Measurements from ENCODE around the gene P2RY6. TPM values are rescaled to one million over a fixed set of nuclear protein-coding genes. Genes with fewer than 3 reads are reported as not detected.

P2RY6 gene
- polyA plus RNA-seq, 2 of the 4 experiments (the other 2 are of a cell fraction): 6.8 to 8.8 TPM

- ChIA-PET CTCF (interaction anchor here (1.0 to 25.1 kb wide), 12 partner anchors 9 to 567 kb away, joined by 3 to 527 read pairs (median 46); partner anchors contain the start of genes ARHGEF17 and P2RY6), POLR2A (no interaction called here)
- H3K4me1 ChIP-seq: peaks cover 31% of the 10 kb centered on the region
- TF ChIP-seq, protein P1, sequence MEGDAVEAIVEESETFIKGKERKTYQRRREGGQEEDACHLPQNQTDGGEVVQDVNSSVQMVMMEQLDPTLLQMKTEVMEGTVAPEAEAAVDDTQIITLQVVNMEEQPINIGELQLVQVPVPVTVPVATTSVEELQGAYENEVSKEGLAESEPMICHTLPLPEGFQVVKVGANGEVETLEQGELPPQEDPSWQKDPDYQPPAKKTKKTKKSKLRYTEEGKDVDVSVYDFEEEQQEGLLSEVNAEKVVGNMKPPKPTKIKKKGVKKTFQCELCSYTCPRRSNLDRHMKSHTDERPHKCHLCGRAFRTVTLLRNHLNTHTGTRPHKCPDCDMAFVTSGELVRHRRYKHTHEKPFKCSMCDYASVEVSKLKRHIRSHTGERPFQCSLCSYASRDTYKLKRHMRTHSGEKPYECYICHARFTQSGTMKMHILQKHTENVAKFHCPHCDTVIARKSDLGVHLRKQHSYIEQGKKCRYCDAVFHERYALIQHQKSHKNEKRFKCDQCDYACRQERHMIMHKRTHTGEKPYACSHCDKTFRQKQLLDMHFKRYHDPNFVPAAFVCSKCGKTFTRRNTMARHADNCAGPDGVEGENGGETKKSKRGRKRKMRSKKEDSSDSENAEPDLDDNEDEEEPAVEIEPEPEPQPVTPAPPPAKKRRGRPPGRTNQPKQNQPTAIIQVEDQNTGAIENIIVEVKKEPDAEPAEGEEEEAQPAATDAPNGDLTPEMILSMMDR (IDR thresholded peaks at IDR 0.05): no peak
- TF ChIP-seq, protein P2, sequence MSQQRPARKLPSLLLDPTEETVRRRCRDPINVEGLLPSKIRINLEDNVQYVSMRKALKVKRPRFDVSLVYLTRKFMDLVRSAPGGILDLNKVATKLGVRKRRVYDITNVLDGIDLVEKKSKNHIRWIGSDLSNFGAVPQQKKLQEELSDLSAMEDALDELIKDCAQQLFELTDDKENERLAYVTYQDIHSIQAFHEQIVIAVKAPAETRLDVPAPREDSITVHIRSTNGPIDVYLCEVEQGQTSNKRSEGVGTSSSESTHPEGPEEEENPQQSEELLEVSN (IDR thresholded peaks at IDR 0.05; ENCODE audit: borderline replicate concordance, low read depth): no peak
- no peak for TF ChIP-seq CHD4 (IDR thresholded peaks at IDR 0.05; ENCODE audit: borderline replicate concordance)
- TF ChIP-seq RCOR1 (IDR thresholded peaks at IDR 0.05; ENCODE audit: low read depth, low read length): no peak
- no peak for TF ChIP-seq HOXB13 (CRISPR knock-in tag; IDR thresholded peaks at IDR 0.05; ENCODE audit: low read depth)
- no peak for TF ChIP-seq ZC3H11A (IDR thresholded peaks at IDR 0.05)
- TF ChIP-seq BHLHE40 (IDR thresholded peaks at IDR 0.05; ENCODE audit: low read depth, low read length): no peak
- no peak for TF ChIP-seq EHMT2 (IDR thresholded peaks at IDR 0.05; ENCODE audit: low read depth)
- TF ChIP-seq, protein P3, sequence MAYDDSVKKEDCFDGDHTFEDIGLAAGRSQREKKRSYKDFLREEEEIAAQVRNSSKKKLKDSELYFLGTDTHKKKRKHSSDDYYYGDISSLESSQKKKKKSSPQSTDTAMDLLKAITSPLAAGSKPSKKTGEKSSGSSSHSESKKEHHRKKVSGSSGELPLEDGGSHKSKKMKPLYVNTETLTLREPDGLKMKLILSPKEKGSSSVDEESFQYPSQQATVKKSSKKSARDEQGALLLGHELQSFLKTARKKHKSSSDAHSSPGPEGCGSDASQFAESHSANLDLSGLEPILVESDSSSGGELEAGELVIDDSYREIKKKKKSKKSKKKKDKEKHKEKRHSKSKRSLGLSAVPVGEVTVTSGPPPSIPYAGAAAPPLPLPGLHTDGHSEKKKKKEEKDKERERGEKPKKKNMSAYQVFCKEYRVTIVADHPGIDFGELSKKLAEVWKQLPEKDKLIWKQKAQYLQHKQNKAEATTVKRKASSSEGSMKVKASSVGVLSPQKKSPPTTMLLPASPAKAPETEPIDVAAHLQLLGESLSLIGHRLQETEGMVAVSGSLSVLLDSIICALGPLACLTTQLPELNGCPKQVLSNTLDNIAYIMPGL (CRISPR knock-in tag; IDR thresholded peaks at IDR 0.05; ENCODE audit: borderline replicate concordance): no peak
- no peaks in the 10 kb centered on the region for H3K9me3 ChIP-seq
- ATAC-seq: no peak
- H3K4me2 ChIP-seq: no peak overlapping the region
- WGBS (ENCODE audit: missing lambda C conversion rate): 81% methylated on average over 5 of the region's 5 CpGs
- H3K27ac ChIP-seq: 0 out of 6 replicates have a peak overlapping the region, but pooled peaks of 1 of the 2 experiments have one; percentile 5
- no peak for FAIRE-seq
- no peak overlapping the region for H3K4me3 ChIP-seq
- DNase-seq (ENCODE audit: low read depth in 1 of 2, low spot score in 1 of 2): no peak
Measured at GRCh38 chr11:73292525-73292894, 20.4 kb downstream of the P2RY6 start.

- no peak overlapping the region for H3K4me2 ChIP-seq
- ChIA-PET POLR2A (no interaction called here), CTCF (interaction anchor here (0.7 to 25.1 kb wide), 10 partner anchors 15 to 501 kb away, joined by 3 to 527 read pairs (median 64); partner anchors contain the start of genes ARHGEF17 and P2RY6)
- WGBS (ENCODE audit: missing lambda C conversion rate): 94% methylated on average over 4 of the region's 4 CpGs
- no peak overlapping the region for H3K4me3 ChIP-seq
- TF ChIP-seq MAFK (IDR thresholded peaks at IDR 0.05; ENCODE audit: partially characterized antibody) (no peak), HDAC2 (IDR thresholded peaks at IDR 0.05) (no peak), RNF2 (IDR thresholded peaks at IDR 0.05; ENCODE audit: borderline replicate concordance, low read depth) (no peak), POLR2AphosphoS2 (conservative IDR thresholded peaks at IDR 0.05; ENCODE audit: low read length) (no peak), ZC3H11A (IDR thresholded peaks at IDR 0.05) (no peak), PHF8 (IDR thresholded peaks at IDR 0.05; ENCODE audit: borderline replicate concordance, low read depth) (no peak), NFE2L2 (conservative IDR thresholded peaks at IDR 0.05; ENCODE audit: low read length) (no peak)
- TF ChIP-seq, protein P4, sequence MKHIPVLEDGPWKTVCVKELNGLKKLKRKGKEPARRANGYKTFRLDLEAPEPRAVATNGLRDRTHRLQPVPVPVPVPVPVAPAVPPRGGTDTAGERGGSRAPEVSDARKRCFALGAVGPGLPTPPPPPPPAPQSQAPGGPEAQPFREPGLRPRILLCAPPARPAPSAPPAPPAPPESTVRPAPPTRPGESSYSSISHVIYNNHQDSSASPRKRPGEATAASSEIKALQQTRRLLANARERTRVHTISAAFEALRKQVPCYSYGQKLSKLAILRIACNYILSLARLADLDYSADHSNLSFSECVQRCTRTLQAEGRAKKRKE (CRISPR knock-in tag; IDR thresholded peaks at IDR 0.05; ENCODE audit: low read depth): no peak
- FAIRE-seq (no peak), ATAC-seq (no peak), DNase-seq (ENCODE audit: low read depth in 1 of 2, low spot score in 1 of 2) (no peak)
- no peak overlapping the region for H3K27ac ChIP-seq
- no peaks in the 10 kb centered on the region for H3K9me3 ChIP-seq
- peaks cover 22% of the 10 kb centered on the region for H3K4me1 ChIP-seq
Measured at GRCh38 chr11:73293356-73293936, 21.3 kb downstream of the P2RY6 start.

GRCh38 chr11:73294604-73295003 lies 22.5 kb downstream of the P2RY6 start:
- FAIRE-seq (no peak), ATAC-seq (no peak), DNase-seq (ENCODE audit: low read depth in 1 of 2, low spot score in 1 of 2) (no peak)
- peaks cover 12% of the 10 kb centered on the region for H3K4me1 ChIP-seq
- no peak overlapping the region for H3K4me3 ChIP-seq
- H3K9me3 ChIP-seq: no peaks in the 10 kb centered on the region
- CTCF ChIA-PET: interaction anchor here (0.6 to 25.1 kb wide), 21 partner anchors 9 to 578 kb away, joined by 3 to 527 read pairs (median 4); partner anchors contain the start of genes ARHGEF17 and P2RY6
- H3K4me2 ChIP-seq: peak overlapping the region; percentile 13; the same call in 1 of the 3 replicates
- no peak overlapping the region for H3K27ac ChIP-seq
- POLR2A ChIA-PET: no interaction called here
- no peak for TF ChIP-seq BHLHE40 (IDR thresholded peaks at IDR 0.05; ENCODE audit: low read depth, low read length)
- TF ChIP-seq, protein P4 (CRISPR knock-in tag; IDR thresholded peaks at IDR 0.05; ENCODE audit: low read depth): no peak
- TF ChIP-seq KDM1A (IDR thresholded peaks at IDR 0.05; ENCODE audit: low read depth): no peak
- TF ChIP-seq TFCP2L1 (CRISPR knock-in tag; IDR thresholded peaks at IDR 0.05): no peak
- no peak for TF ChIP-seq ZSCAN20 (CRISPR knock-in tag; IDR thresholded peaks at IDR 0.05)
- TF ChIP-seq CEBPB (IDR thresholded peaks at IDR 0.05): no peak
- no peak for TF ChIP-seq JUNB (IDR thresholded peaks at IDR 0.05)
- TF ChIP-seq NFE2L2 (conservative IDR thresholded peaks at IDR 0.05; ENCODE audit: low read length): no peak
- no peak for TF ChIP-seq ESRRA (IDR thresholded peaks at IDR 0.05; ENCODE audit: borderline replicate concordance, low read length)
- TF ChIP-seq SREBF2 (IDR thresholded peaks at IDR 0.05): no peak
- TF ChIP-seq, protein P2 (IDR thresholded peaks at IDR 0.05; ENCODE audit: borderline replicate concordance, low read depth): no peak
- TF ChIP-seq KDM5A (IDR thresholded peaks at IDR 0.05): no peak
- no peak for TF ChIP-seq PBX3 (IDR thresholded peaks at IDR 0.05)
- TF ChIP-seq NR3C1 (IDR thresholded peaks at IDR 0.05): no peak
